ENCODE data around the gene SNX14. TPM values are rescaled to one million over a fixed set of nuclear protein-coding genes. Genes with fewer than 3 reads are reported as not detected.
A peak's percentile ranks its signal among the peaks of the same experiment; 100 is the strongest.

SNX14 gene
- total RNA-seq, 2 donors from 2014 or later = 41.8 to 68.6 TPM

DNA sequence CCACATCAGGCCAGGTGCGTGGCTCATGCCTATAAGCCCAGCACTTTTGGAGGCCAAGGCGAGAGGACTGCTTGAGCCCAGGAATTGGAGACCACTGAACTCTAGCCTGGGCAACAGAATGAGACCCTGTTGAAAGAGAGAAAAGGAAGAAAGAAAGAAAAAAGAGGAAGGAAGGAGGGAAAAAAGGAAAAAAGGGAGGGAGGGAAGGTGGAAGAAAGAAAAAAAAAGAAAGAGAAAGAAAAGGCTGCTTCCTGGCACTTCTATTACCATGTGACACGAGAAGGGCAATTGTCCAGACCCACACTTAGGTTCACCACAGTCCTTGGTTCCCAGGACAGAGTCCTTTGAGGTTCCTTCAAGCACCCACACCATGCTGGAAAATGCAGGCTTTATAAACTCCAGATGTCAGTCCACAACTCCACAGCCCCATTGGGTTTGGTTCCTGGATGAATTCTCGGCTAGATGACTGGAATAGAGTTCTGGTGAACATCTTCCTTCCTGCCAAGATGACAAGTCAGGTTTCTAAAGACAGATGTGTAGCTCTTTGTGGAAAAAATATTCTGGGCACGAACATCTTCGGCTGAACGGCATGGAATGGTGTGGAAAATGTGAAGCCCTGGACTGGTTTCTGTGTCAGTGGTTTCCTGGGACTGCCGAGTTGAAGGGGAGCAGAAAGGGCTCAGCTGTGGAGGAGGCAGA, 111.3 kb downstream of the SNX14 start:
- intact Hi-C loops (cut with DNase I) = loop anchor here (5.0 kb wide), 1 partner anchor 130 kb away; no protein-coding TSS in a partner anchor
- H3K4me1 ChIP-seq = peaks cover 5% of the 10 kb centered on the region
- no peak for TF ChIP-seq POLR2A (IDR thresholded peaks at IDR 0.05)
- TF ChIP-seq, protein P1, sequence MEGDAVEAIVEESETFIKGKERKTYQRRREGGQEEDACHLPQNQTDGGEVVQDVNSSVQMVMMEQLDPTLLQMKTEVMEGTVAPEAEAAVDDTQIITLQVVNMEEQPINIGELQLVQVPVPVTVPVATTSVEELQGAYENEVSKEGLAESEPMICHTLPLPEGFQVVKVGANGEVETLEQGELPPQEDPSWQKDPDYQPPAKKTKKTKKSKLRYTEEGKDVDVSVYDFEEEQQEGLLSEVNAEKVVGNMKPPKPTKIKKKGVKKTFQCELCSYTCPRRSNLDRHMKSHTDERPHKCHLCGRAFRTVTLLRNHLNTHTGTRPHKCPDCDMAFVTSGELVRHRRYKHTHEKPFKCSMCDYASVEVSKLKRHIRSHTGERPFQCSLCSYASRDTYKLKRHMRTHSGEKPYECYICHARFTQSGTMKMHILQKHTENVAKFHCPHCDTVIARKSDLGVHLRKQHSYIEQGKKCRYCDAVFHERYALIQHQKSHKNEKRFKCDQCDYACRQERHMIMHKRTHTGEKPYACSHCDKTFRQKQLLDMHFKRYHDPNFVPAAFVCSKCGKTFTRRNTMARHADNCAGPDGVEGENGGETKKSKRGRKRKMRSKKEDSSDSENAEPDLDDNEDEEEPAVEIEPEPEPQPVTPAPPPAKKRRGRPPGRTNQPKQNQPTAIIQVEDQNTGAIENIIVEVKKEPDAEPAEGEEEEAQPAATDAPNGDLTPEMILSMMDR (IDR thresholded peaks at IDR 0.05) = no peak
- no peak overlapping the region for H3K4me3 ChIP-seq
- ATAC-seq = peak; percentile 55
- 67 to 76% methylated on average over 8 of the region's 8 CpGs for WGBS, 2 donors
- H3K9me3 ChIP-seq = no peaks in the 10 kb centered on the region
- no peaks in the 10 kb centered on the region for H3K36me3 ChIP-seq (replicated peaks in 1 of 2; ENCODE audit: insufficient read depth in 1 of 2, low read depth in 2 of 2)
- H3K27ac ChIP-seq = no peak overlapping the region
- peak in 1 of 4 donors; percentile 25 for DNase-seq
- no peaks in the 10 kb centered on the region for H3K27me3 ChIP-seq

DNA sequence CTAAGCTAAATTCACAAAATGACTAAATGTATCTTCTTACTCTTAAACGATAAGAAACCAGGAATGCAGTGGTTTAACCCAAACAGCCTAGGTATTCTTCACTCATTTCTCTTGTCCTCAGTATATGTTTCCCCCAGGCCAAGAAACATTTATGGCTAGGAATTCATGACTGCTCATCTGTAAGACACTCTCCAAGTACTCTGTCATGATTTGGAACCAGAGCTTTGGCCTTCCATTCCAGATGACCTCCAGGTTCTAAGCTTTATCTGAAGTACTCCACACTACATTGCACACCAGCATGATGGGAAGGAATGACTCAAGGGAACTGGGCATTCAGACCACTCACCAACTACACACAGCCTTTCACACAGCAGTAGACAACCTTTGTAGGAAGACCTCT, 114.5 kb downstream of the SNX14 start:
- Histone ChIP-seq H3K27ac (no peak overlapping the region), H3K36me3 (replicated peaks in 1 of 2; ENCODE audit: insufficient read depth in 1 of 2, low read depth in 2 of 2) (no peaks in the 10 kb centered on the region), H3K4me3 (no peak overlapping the region), H3K9me3 (no peaks in the 10 kb centered on the region), H3K27me3 (no peaks in the 10 kb centered on the region), H3K4me1 (peaks cover 5% of the 10 kb centered on the region)
- no peak for TF ChIP-seq POLR2A (IDR thresholded peaks at IDR 0.05)
- TF ChIP-seq, protein P1 (IDR thresholded peaks at IDR 0.05) = no peak
- ATAC-seq (no peak), DNase-seq (no peak)
- intact Hi-C loops (cut with DNase I) = no loop called here
- 80 to 89% methylated on average over 1 of the region's 1 CpG for WGBS, 2 donors

DNA sequence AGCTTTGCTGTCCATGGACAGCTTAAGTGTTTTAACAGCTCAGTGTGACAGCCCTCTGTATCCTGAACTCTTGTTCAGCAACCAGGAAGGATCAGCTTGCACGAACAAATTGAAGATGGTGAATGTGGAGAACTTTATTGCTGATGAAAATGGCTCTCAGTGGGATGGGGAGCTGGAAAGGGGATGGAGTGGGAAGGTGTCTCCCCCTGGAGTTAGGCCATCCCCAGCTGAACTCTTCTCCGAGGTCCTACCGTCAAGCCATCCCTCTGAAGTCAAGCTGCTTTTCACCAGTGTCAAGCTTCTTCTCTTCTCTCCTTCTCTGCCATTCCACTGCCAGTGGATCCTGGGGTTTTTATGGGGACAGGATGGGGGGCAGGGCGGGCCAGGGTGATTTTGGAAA, 117.1 kb downstream of the SNX14 start:
- no peaks in the 10 kb centered on the region for H3K4me1 ChIP-seq
- H3K27ac ChIP-seq = no peak overlapping the region
- no peaks in the 10 kb centered on the region for H3K36me3 ChIP-seq (replicated peaks in 1 of 2; ENCODE audit: insufficient read depth in 1 of 2, low read depth in 2 of 2)
- TF ChIP-seq, protein P1 (IDR thresholded peaks at IDR 0.05) = no peak
- TF ChIP-seq POLR2A (IDR thresholded peaks at IDR 0.05) = no peak
- H3K9me3 ChIP-seq = no peaks in the 10 kb centered on the region
- intact Hi-C loops (cut with DNase I) = no loop called here
- DNase-seq (no peak), ATAC-seq (no peak)
- no peaks in the 10 kb centered on the region for H3K27me3 ChIP-seq
- WGBS, 2 donors = 88 to 96% methylated on average over 4 of the region's 4 CpGs
- no peak overlapping the region for H3K4me3 ChIP-seq

DNA sequence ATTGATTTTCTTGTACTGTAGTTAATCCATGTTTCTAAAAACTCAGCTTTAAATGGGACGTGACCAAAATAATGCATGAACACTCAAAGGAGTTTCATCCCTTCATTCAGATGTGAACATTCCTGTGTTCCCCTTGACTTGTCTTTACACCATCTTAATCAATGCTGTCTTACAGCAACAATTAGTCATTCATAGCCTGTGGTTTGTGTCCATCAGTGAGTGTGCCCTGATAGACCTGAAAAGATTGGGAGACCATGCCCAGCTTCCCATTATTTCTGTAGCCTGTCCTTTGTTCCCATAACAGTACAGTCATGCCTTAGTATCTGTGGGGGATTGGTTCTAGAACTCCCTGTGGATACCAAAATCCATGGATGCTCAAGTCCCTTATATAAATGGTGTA, 119.9 kb downstream of the SNX14 start:
- TF ChIP-seq, protein P1 (IDR thresholded peaks at IDR 0.05) = no peak
- no peak for TF ChIP-seq POLR2A (IDR thresholded peaks at IDR 0.05)
- Histone ChIP-seq H3K4me1 (no peaks in the 10 kb centered on the region), H3K27ac (no peak overlapping the region), H3K4me3 (no peak overlapping the region), H3K9me3 (no peaks in the 10 kb centered on the region), H3K36me3 (replicated peaks in 1 of 2; ENCODE audit: insufficient read depth in 1 of 2, low read depth in 2 of 2) (no peaks in the 10 kb centered on the region), H3K27me3 (no peaks in the 10 kb centered on the region)
- WGBS, 2 donors = 96 to 97% methylated on average over 1 of the region's 1 CpG
- intact Hi-C loops (cut with DNase I) = no loop called here
- ATAC-seq (no peak), DNase-seq (no peak)

DNA sequence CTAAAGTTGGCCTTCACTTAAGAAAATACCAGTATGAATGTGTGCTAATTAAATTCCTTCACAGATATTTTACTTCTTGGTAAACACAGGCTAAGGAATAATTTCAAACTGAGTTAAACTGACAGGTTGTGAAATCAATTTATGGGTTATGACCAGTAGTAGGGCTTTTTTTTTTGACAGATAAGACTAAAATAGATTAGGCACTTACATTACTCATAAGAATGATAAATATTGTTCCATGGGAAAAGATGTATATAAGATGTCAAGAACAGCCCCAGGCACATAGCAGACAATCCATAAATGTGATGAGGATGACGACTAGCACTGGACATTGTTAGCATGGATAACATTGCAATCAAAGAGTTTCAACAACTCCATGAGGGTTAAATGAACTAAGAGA, 120.9 kb downstream of the SNX14 start:
- Histone ChIP-seq H3K36me3 (replicated peaks in 1 of 2; ENCODE audit: insufficient read depth in 1 of 2, low read depth in 2 of 2) (no peaks in the 10 kb centered on the region), H3K27ac (no peak overlapping the region), H3K27me3 (no peaks in the 10 kb centered on the region), H3K4me3 (no peak overlapping the region), H3K4me1 (no peaks in the 10 kb centered on the region), H3K9me3 (no peaks in the 10 kb centered on the region)
- intact Hi-C loops (cut with DNase I) = no loop called here
- WGBS, 2 donors = 77 to 87% methylated on average over 1 of the region's 1 CpG
- DNase-seq = no peak
- TF ChIP-seq, protein P1 (IDR thresholded peaks at IDR 0.05) = no peak
- no peak for TF ChIP-seq POLR2A (IDR thresholded peaks at IDR 0.05)
- no peak for ATAC-seq

Data from body of pancreas (tissue), 4 donors.